ENCODE measurements around the gene ARMC7. TPM values are rescaled to one million over a fixed set of nuclear protein-coding genes. Genes with fewer than 3 reads are reported as not detected.

The ARMC7 gene
- total and polyA plus RNA-seq, 2 of the 13 experiments (the other 11 are each of a cell fraction or from before 2014, with no cell fraction given) = 3.9 to 4.2 TPM

- in situ Hi-C loops (cut with HindIII; ENCODE audit: extremely low pct_ligation_motif_present, low pct_unique_long_range_greater_than_20kb) = no loop called here
- Histone ChIP-seq H4K20me1 (ENCODE audit: insufficient read depth, low read length) (no peaks in the 10 kb centered on the region), H3K4me1 (ENCODE audit: insufficient read depth, low read length) (peaks cover 18% of the 10 kb centered on the region), H3K79me2 (ENCODE audit: insufficient read depth, low read length) (no peaks in the 10 kb centered on the region), H2AFZ (ENCODE audit: low read length) (no peak overlapping the region), H3K9me3 (ENCODE audit: low read length) (no peaks in the 10 kb centered on the region), H3K36me3 (replicated peaks in 1 of 2; ENCODE audit: control insufficient read depth in 1 of 2, insufficient read depth in 2 of 2, low read length in 2 of 2) (peaks cover 1 to 15% of the 10 kb centered on the region in 2 experiments; a peak in 3 of 5 replicates), H3K27ac (ENCODE audit: extremely low read length, insufficient read depth, low read length) (no peak overlapping the region), H3K9ac (ENCODE audit: insufficient read depth, low read depth, low read length) (no peak overlapping the region), H3K4me3 (replicated peaks in 1 of 3; ENCODE audit: insufficient read depth in 1 of 3, low read depth in 2 of 3, low read length in 3 of 3) (no peak overlapping the region), H3K27me3 (ENCODE audit: control insufficient read depth in 1 of 2, insufficient read depth in 2 of 2, low read length in 2 of 2) (no peaks in the 10 kb centered on the region), H3K4me2 (ENCODE audit: low read depth, low read length) (no peak overlapping the region)
- intact Hi-C loops (cut with micrococcal nuclease; ENCODE audit: unreplicated experiment) = no loop called here
- 75% methylated on average over 5 of the region's 5 CpGs for WGBS (ENCODE audit: low lambda C conversion rate)
- ChIA-PET POLR2A (interaction anchor here (1.6 kb wide), 1 partner anchor 9 kb away, joined by 13 read pairs; the partner anchor contains the start of gene JPT1), CTCF (ENCODE audit: low intra/inter-chr PET ratio, low total read pairs) (no interaction called here)
- DNase-seq (ENCODE audit: low spot score) = no peak
- TF ChIP-seq MAFK (conservative IDR thresholded peaks at IDR 0.05 in 1 of 2, IDR thresholded peaks at IDR 0.05 in 1 of 2; ENCODE audit: low read length in 2 of 2) (no peak), MBD4 (IDR thresholded peaks at IDR 0.05; ENCODE audit: borderline replicate concordance, low read length) (no peak), ZSCAN25 (CRISPR knock-in tag; IDR thresholded peaks at IDR 0.05) (0 out of 2 replicates have a peak, but pooled peaks have one; percentile 35), ZNF501 (CRISPR knock-in tag; IDR thresholded peaks at IDR 0.05) (0 out of 2 replicates have a peak, but pooled peaks have one; percentile 25), ZNF256 (CRISPR knock-in tag; conservative IDR thresholded peaks at IDR 0.05) (no peak), SMYD3 (CRISPR knock-in tag; IDR thresholded peaks at IDR 0.05) (no peak), ZNF230 (CRISPR knock-in tag; IDR thresholded peaks at IDR 0.05) (no peak), MZF1 (CRISPR knock-in tag; IDR thresholded peaks at IDR 0.05; ENCODE audit: borderline replicate concordance) (no peak), ZNF121 (CRISPR knock-in tag; IDR thresholded peaks at IDR 0.05) (0 out of 2 replicates have a peak, but pooled peaks have one; percentile 10), ZNF572 (CRISPR knock-in tag; IDR thresholded peaks at IDR 0.05) (no peak)
- TF ChIP-seq, protein P1, sequence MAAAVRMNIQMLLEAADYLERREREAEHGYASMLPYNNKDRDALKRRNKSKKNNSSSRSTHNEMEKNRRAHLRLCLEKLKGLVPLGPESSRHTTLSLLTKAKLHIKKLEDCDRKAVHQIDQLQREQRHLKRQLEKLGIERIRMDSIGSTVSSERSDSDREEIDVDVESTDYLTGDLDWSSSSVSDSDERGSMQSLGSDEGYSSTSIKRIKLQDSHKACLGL (CRISPR knock-in tag; IDR thresholded peaks at IDR 0.05) = no peak
- TF ChIP-seq, protein P2, sequence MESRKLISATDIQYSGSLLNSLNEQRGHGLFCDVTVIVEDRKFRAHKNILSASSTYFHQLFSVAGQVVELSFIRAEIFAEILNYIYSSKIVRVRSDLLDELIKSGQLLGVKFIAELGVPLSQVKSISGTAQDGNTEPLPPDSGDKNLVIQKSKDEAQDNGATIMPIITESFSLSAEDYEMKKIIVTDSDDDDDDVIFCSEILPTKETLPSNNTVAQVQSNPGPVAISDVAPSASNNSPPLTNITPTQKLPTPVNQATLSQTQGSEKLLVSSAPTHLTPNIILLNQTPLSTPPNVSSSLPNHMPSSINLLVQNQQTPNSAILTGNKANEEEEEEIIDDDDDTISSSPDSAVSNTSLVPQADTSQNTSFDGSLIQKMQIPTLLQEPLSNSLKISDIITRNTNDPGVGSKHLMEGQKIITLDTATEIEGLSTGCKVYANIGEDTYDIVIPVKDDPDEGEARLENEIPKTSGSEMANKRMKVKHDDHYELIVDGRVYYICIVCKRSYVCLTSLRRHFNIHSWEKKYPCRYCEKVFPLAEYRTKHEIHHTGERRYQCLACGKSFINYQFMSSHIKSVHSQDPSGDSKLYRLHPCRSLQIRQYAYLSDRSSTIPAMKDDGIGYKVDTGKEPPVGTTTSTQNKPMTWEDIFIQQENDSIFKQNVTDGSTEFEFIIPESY (CRISPR knock-in tag; IDR thresholded peaks at IDR 0.05) = peak; percentile 39; the same call in 1 of the 2 replicates
- FAIRE-seq = no peak
- no TSS peak for BruUV-seq (replicated peaks)
- ATAC-seq = peak; percentile 31
Measured at GRCh38 chr17:75163074-75163473, 53.3 kb downstream of the ARMC7 start.
